Upper lobe of left lung (tissue), 4 donors: ENCODE results near the gene STX8.

Source experiments
- CTCF ChIP-seq, 6 experiments: fragments of 450-650 bp in 4 of 6; fragments of 200-600 bp in 2 of 6; sonication (generic) in 2 of 6; IDR thresholded peaks; one replicate each; pipeline ENCODE4 v1.5.1; 2016 to 2019; ENCODE audit warnings: antibody characterized with exemption in 6 of 6
- EP300 ChIP-seq, 4 donors: sonication (generic); formaldehyde crosslinking; IDR thresholded peaks; one replicate each; pipeline ENCODE4 v1.5.1; 2017; ENCODE audit warnings: antibody characterized with exemption in 4 of 4, control low read depth in 2 of 4
- POLR2A ChIP-seq, 4 donors: fragments of 450-650 bp; IDR thresholded peaks; one replicate each; pipeline ENCODE4 v1.5.1; 2016 to 2017; ENCODE audit warnings: antibody characterized with exemption in 4 of 4, mild to moderate bottlenecking in 2 of 4

- TF ChIP-seq CTCF (IDR thresholded peaks at IDR 0.05) (no peak), POLR2A (IDR thresholded peaks at IDR 0.05) (no peak), EP300 (IDR thresholded peaks at IDR 0.05) (no peak)
These were observed 17.8 kb downstream of the STX8 start for GRCh38 chr17:9557857-9558256.
